ENCODE results near the gene ZFHX3. TPM values are rescaled to one million over a fixed set of nuclear protein-coding genes. Genes with fewer than 3 reads are reported as not detected.

Gene ZFHX3
- polyA plus RNA-seq, 1 donor (not counting 4 experiments of a cell fraction or from before 2014, with no cell fraction given) = 1.2 TPM

DNA sequence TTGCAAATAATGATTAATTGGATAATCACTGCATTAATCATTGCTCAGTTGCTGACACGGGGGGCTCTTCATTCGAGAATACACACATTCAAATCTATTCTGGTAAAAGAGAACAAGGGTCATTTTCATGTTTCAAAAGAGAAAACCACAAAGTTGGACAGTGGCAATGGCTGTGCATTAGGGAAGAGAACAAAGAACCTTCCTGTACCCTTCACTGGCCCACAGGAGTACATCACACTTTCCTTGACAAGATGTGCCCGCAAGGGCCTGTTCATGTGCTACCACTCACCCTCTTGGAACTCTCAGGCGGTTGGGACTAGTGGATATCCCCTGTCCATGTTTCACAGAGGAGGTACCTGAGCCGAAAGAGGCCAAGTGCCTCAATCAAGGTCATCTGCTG, 223.2 kb downstream of the ZFHX3 start:
- H2AFZ ChIP-seq (ENCODE audit: control insufficient read depth, low read length) = no peak overlapping the region
- peaks cover 0 to 1% of the 10 kb centered on the region in 2 experiments for H3K36me3 ChIP-seq (ENCODE audit: control insufficient read depth in 2 of 2, extremely low read depth in 1 of 2, insufficient read depth in 2 of 2, low read length in 2 of 2)
- no peak for DNase-seq (ENCODE audit: low read depth, low spot score)
- H3K9me1 ChIP-seq (ENCODE audit: control insufficient read depth, extremely low read depth, insufficient read depth, low read length) = peaks cover 2% of the 10 kb centered on the region
- no peaks in the 10 kb centered on the region for H3K27me3 ChIP-seq (ENCODE audit: control insufficient read depth, extremely low read depth, insufficient read depth, low read length)
- no peak for FAIRE-seq
- H4K20me1 ChIP-seq (ENCODE audit: control insufficient read depth, extremely low read depth, insufficient read depth, low read length) = no peaks in the 10 kb centered on the region
- TF ChIP-seq, protein P1, sequence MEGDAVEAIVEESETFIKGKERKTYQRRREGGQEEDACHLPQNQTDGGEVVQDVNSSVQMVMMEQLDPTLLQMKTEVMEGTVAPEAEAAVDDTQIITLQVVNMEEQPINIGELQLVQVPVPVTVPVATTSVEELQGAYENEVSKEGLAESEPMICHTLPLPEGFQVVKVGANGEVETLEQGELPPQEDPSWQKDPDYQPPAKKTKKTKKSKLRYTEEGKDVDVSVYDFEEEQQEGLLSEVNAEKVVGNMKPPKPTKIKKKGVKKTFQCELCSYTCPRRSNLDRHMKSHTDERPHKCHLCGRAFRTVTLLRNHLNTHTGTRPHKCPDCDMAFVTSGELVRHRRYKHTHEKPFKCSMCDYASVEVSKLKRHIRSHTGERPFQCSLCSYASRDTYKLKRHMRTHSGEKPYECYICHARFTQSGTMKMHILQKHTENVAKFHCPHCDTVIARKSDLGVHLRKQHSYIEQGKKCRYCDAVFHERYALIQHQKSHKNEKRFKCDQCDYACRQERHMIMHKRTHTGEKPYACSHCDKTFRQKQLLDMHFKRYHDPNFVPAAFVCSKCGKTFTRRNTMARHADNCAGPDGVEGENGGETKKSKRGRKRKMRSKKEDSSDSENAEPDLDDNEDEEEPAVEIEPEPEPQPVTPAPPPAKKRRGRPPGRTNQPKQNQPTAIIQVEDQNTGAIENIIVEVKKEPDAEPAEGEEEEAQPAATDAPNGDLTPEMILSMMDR (optimal IDR thresholded peaks at IDR 0.05 in 1 of 3, IDR thresholded peaks at IDR 0.05 in 1 of 3, conservative IDR thresholded peaks at IDR 0.05 in 1 of 3; ENCODE audit: extremely low read depth in 1 of 3, insufficient read depth in 2 of 3, low read length in 3 of 3) = no peak
- no peak for TF ChIP-seq EZH2 (IDR thresholded peaks at IDR 0.05; ENCODE audit: low read length)
- no peak overlapping the region for H3K27ac ChIP-seq (ENCODE audit: control insufficient read depth, insufficient read depth, low read length)
- no peaks in the 10 kb centered on the region for H3K4me1 ChIP-seq (ENCODE audit: control insufficient read depth, extremely low read depth, insufficient read depth, low read length)
- no peak overlapping the region for H3K9ac ChIP-seq (ENCODE audit: control insufficient read depth, extremely low read depth, insufficient read depth, low read length)
- no peaks in the 10 kb centered on the region for H3K79me2 ChIP-seq (ENCODE audit: control insufficient read depth, insufficient read depth, low read length)
- dilution Hi-C loops (cut with MboI; ENCODE audit: extremely low pct_ligation_motif_present, low sequenced_read_pairs) = no loop called here
- no peak overlapping the region for H3K4me2 ChIP-seq (ENCODE audit: control insufficient read depth, extremely low read depth, insufficient read depth, low read depth, low read length)
- no peak overlapping the region for H3K4me3 ChIP-seq (ENCODE audit: control insufficient read depth in 2 of 3, extremely low read depth in 1 of 3, insufficient read depth in 2 of 3, low read depth in 1 of 3, low read length in 3 of 3)
- H3K9me3 ChIP-seq (ENCODE audit: control insufficient read depth, low read depth, low read length) = no peaks in the 10 kb centered on the region

DNA sequence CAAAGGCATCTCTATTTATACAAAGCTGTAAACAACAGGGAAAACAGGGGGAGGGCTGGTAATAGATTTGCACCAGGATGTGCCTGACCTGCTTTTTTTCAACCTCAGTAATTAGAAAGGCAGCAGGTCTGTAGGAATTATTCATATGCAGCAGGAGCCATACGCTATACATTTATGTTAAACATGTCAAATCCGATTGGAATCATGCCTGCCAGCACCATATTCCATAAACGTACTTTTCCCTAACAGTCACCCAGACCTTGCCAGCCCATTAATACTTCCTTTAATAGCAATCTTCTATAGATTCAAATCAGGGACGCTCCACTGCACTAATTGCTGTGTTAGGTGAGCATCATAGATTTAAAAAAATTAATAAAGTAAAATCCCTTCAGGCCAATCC, 223.9 kb downstream of the ZFHX3 start:
- Histone ChIP-seq H2AFZ (ENCODE audit: control insufficient read depth, low read length) (no peak overlapping the region), H3K27ac (ENCODE audit: control insufficient read depth, insufficient read depth, low read length) (no peak overlapping the region), H3K36me3 (ENCODE audit: control insufficient read depth in 2 of 2, extremely low read depth in 1 of 2, insufficient read depth in 2 of 2, low read length in 2 of 2) (no peaks in the 10 kb centered on the region), H3K9ac (ENCODE audit: control insufficient read depth, extremely low read depth, insufficient read depth, low read length) (no peak overlapping the region), H3K9me3 (ENCODE audit: control insufficient read depth, low read depth, low read length) (no peaks in the 10 kb centered on the region), H3K4me3 (ENCODE audit: control insufficient read depth in 2 of 3, extremely low read depth in 1 of 3, insufficient read depth in 2 of 3, low read depth in 1 of 3, low read length in 3 of 3) (no peak overlapping the region), H4K20me1 (ENCODE audit: control insufficient read depth, extremely low read depth, insufficient read depth, low read length) (no peaks in the 10 kb centered on the region), H3K4me1 (ENCODE audit: control insufficient read depth, extremely low read depth, insufficient read depth, low read length) (no peaks in the 10 kb centered on the region), H3K4me2 (ENCODE audit: control insufficient read depth, extremely low read depth, insufficient read depth, low read depth, low read length) (no peak overlapping the region), H3K27me3 (ENCODE audit: control insufficient read depth, extremely low read depth, insufficient read depth, low read length) (no peaks in the 10 kb centered on the region), H3K79me2 (ENCODE audit: control insufficient read depth, insufficient read depth, low read length) (no peaks in the 10 kb centered on the region), H3K9me1 (ENCODE audit: control insufficient read depth, extremely low read depth, insufficient read depth, low read length) (peaks cover 2% of the 10 kb centered on the region)
- TF ChIP-seq, protein P1 (optimal IDR thresholded peaks at IDR 0.05 in 1 of 3, IDR thresholded peaks at IDR 0.05 in 1 of 3, conservative IDR thresholded peaks at IDR 0.05 in 1 of 3; ENCODE audit: extremely low read depth in 1 of 3, insufficient read depth in 2 of 3, low read length in 3 of 3) = no peak
- no peak for TF ChIP-seq EZH2 (IDR thresholded peaks at IDR 0.05; ENCODE audit: low read length)
- no peak for FAIRE-seq
- no peak for DNase-seq (ENCODE audit: low read depth, low spot score)
- dilution Hi-C loops (cut with MboI; ENCODE audit: extremely low pct_ligation_motif_present, low sequenced_read_pairs) = no loop called here
